22Rv1 (cell line): ENCODE results near the gene TUT4.

ENCODE experiments used
- H3K27ac ChIP-seq: fragments of 450-650 bp; 2 replicates; pipeline ENCODE4 v1.5.1; 2017
- CTCF ChIP-seq: fragments of 450-650 bp; IDR thresholded peaks from 2 replicates; pipeline ENCODE4 v1.5.1; 2017; ENCODE audit warnings: mild to moderate bottlenecking
- ZFX ChIP-seq: fragments of 450-650 bp; IDR thresholded peaks from 2 replicates; pipeline ENCODE4 v1.6.1; 2017; ENCODE audit warnings: antibody characterized with exemption, borderline replicate concordance

The TUT4 gene

GRCh38 chr1:52469108-52469507, 83.8 kb downstream of the TUT4 start:
- TF ChIP-seq ZFX (no peak), CTCF (no peak)
- no peak overlapping the region for H3K27ac ChIP-seq

GRCh38 chr1:52463891-52464290, 89.0 kb downstream of the TUT4 start:
- no peak overlapping the region for H3K27ac ChIP-seq
- TF ChIP-seq CTCF (no peak), ZFX (no peak)

- TF ChIP-seq CTCF (no peak), ZFX (no peak)
- no peak overlapping the region for H3K27ac ChIP-seq
Measured at GRCh38 chr1:52461821-52462220, 91.1 kb downstream of the TUT4 start.

- no peak overlapping the region for H3K27ac ChIP-seq
- TF ChIP-seq CTCF (no peak), ZFX (no peak)
Measured at GRCh38 chr1:52460694-52461093, 92.2 kb downstream of the TUT4 start.

- TF ChIP-seq ZFX (no peak), CTCF (no peak)
- no peak overlapping the region for H3K27ac ChIP-seq
Measured at GRCh38 chr1:52455686-52456085, 97.2 kb downstream of the TUT4 start.

- TF ChIP-seq CTCF (no peak), ZFX (no peak)
- H3K27ac ChIP-seq: no peak overlapping the region
Measured at GRCh38 chr1:52454779-52455178, 98.1 kb downstream of the TUT4 start.

GRCh38 chr1:52454127-52454526, 98.8 kb downstream of the TUT4 start:
- TF ChIP-seq CTCF: no peak
- no peak for TF ChIP-seq ZFX
- no peak overlapping the region for H3K27ac ChIP-seq
